ENCODE measurements around the gene RAPGEFL1. TPM values are rescaled to one million over a fixed set of nuclear protein-coding genes. Genes with fewer than 3 reads are reported as not detected.

RAPGEFL1 gene
- total and polyA plus RNA-seq, 2 of the 8 experiments (the other 6 are each of a cell fraction or from before 2014, with no cell fraction given) = 20.0 to 20.2 TPM

- H3K79me1 ChIP-seq (ENCODE audit: low read depth, low read length) = no peaks in the 10 kb centered on the region
- POLR2A ChIA-PET (ENCODE audit: partially characterized antibody) = interaction anchor here (0.6 to 9.1 kb wide), 9 partner anchors 9 to 64 kb away, joined by 3 to 105 read pairs (median 11); partner anchors contain the start of genes CASC3 and MSL1
- TF ChIP-seq CTCF (IDR thresholded peaks at IDR 0.05; ENCODE audit: control extremely low read depth in 1 of 3, insufficient read depth in 1 of 3, low read depth in 1 of 3, low read length in 3 of 3) (no peak), CTBP2 (IDR thresholded peaks at IDR 0.05; ENCODE audit: borderline replicate concordance, insufficient read depth, insufficient read length, low read length) (no peak), SP2 (IDR thresholded peaks at IDR 0.05; ENCODE audit: low read length) (no peak), TBP (IDR thresholded peaks at IDR 0.05; ENCODE audit: low read depth, low read length) (no peak), RBBP5 (IDR thresholded peaks at IDR 0.05; ENCODE audit: borderline replicate concordance, low read depth, low read length) (no peak), SIX5 (IDR thresholded peaks at IDR 0.05; ENCODE audit: low read depth, low read length) (no peak), ASH2L (IDR thresholded peaks at IDR 0.05; ENCODE audit: low read length) (no peak), EP300 (IDR thresholded peaks at IDR 0.05; ENCODE audit: borderline replicate concordance in 1 of 2, low read depth in 2 of 2, low read length in 2 of 2) (no peak), PHF8 (conservative IDR thresholded peaks at IDR 0.05; ENCODE audit: low read depth, low read length) (no peak), MAFK (IDR thresholded peaks at IDR 0.05; ENCODE audit: low read depth, low read length) (no peak)
Observed at GRCh38 chr17:40176754-40177110, 538 bp upstream of the RAPGEFL1 start.

More at GRCh38 chr17:40176754-40177110, 538 bp upstream of the RAPGEFL1 start:
- no peak overlapping the region for H3K9ac ChIP-seq (replicated peaks in 1 of 4; ENCODE audit: extremely low read depth in 1 of 4, low read depth in 3 of 4, low read length in 3 of 4)
- no peak overlapping the region for H2BK12ac ChIP-seq (ENCODE audit: low read depth, low read length)
- H3K23ac ChIP-seq (ENCODE audit: insufficient read length) = no peak overlapping the region
- peaks cover 9 to 17% (median 10%) of the 10 kb centered on the region in 4 experiments; a peak in 7 of 8 replicates for H3K36me3 ChIP-seq (ENCODE audit: control insufficient read depth in 2 of 4, insufficient read depth in 4 of 4, low read length in 3 of 4)
- peak overlapping the region in 1 of 4 experiments; percentile 80; a peak in 1 of 8 replicates for H3K4me3 ChIP-seq (ENCODE audit: extremely low read depth in 1 of 4, insufficient read depth in 2 of 4, low read depth in 3 of 4, low read length in 4 of 4)
- H3K27ac ChIP-seq (ENCODE audit: low read depth, low read length) = no peak overlapping the region
- H3K14ac ChIP-seq (ENCODE audit: insufficient read length) = no peak overlapping the region
- H2AFZ ChIP-seq (ENCODE audit: low read length) = no peak overlapping the region
- peaks cover 2 to 19% of the 10 kb centered on the region in 2 experiments for H4K20me1 ChIP-seq (replicated peaks in 1 of 2; ENCODE audit: control insufficient read depth in 1 of 2, insufficient read depth in 2 of 2, low read length in 2 of 2)
- H2AK5ac ChIP-seq (ENCODE audit: low read depth, low read length) = 0 out of 2 replicates have a peak overlapping the region, but pooled peaks have one; percentile 24
- WGBS, 2 experiments (ENCODE audit: extremely low coverage in 1 of 2, insufficient coverage in 1 of 2, insufficient read length in 1 of 2, insufficient replicate concordance in 2 of 2, low coverage in 1 of 2, low lambda C conversion rate in 2 of 2, missing lambda C conversion rate in 1 of 2) = 83% methylated on average over 2 of the region's 2 CpGs; no CpG with 5 or more reads in 1 of the 2 experiments
- H3K4ac ChIP-seq (replicated peaks; ENCODE audit: insufficient read length, low read depth, low read length) = no peak overlapping the region
- H3K27me3 ChIP-seq (replicated peaks in 1 of 4; ENCODE audit: control insufficient read depth in 3 of 4, extremely low read depth in 1 of 4, insufficient read depth in 3 of 4, low read length in 3 of 4) = no peaks in the 10 kb centered on the region
- no peaks in the 10 kb centered on the region for H3K9me3 ChIP-seq (ENCODE audit: insufficient read depth in 2 of 2, low read depth in 1 of 2, low read length in 1 of 2)
- peaks cover 2% of the 10 kb centered on the region; the same call in 1 of the 2 replicates for H3K23me2 ChIP-seq (ENCODE audit: low read depth, low read length)
- DNase-seq (ENCODE audit: low read depth in 1 of 2, low spot score in 2 of 2) (no peak), FAIRE-seq (no peak)
- no peak overlapping the region for H2BK5ac ChIP-seq (ENCODE audit: low read depth, low read length)
- H4K5ac ChIP-seq (ENCODE audit: insufficient read length, low read depth, low read length) = no peak overlapping the region
- H3K79me2 ChIP-seq (ENCODE audit: control insufficient read depth in 1 of 2, insufficient read depth in 2 of 2, low read length in 2 of 2) = no peaks in the 10 kb centered on the region
- peaks cover 5 to 20% (median 15%) of the 10 kb centered on the region in 4 experiments; a peak in 6 of 7 replicates for H3K4me1 ChIP-seq (replicated peaks in 1 of 4; ENCODE audit: control insufficient read depth in 3 of 4, insufficient read depth in 4 of 4, low read length in 3 of 4)
- CTCF ChIA-PET (ENCODE audit: partially characterized antibody) = interaction anchor here (0.8 to 7.3 kb wide), 5 partner anchors 9 to 555 kb away, joined by 3 to 59 read pairs (median 6); no protein-coding TSS in a partner anchor
- H2BK20ac ChIP-seq (ENCODE audit: low read length) = no peak overlapping the region
- H3K4me2 ChIP-seq (ENCODE audit: insufficient read depth in 1 of 2, low read depth in 2 of 2, low read length in 2 of 2) = peak overlapping the region; percentile 38 to 59; a peak in 3 of 4 replicates
- no peak overlapping the region for H4K8ac ChIP-seq (ENCODE audit: extremely low read depth, insufficient read depth, low read length)
- no peak overlapping the region for H3K56ac ChIP-seq (replicated peaks; ENCODE audit: insufficient read length, low read depth, low read length)
- H3K18ac ChIP-seq (ENCODE audit: extremely low read depth, low read length) = no peak overlapping the region
- peak overlapping the region; percentile 0 for H4K91ac ChIP-seq (replicated peaks; ENCODE audit: insufficient read length, low read length)
- no peak overlapping the region; the same call in 1 of the 2 replicates for H2BK15ac ChIP-seq (ENCODE audit: low read length)
- no peak overlapping the region for H2BK120ac ChIP-seq (replicated peaks; ENCODE audit: low read depth, low read length)

Data from H1 (cell line).